Measurements from ENCODE around the gene EYS.
"Not testable (repeated sequence)": the region's sequence is repeated elsewhere in the genome, so short reads cannot be mapped to it uniquely, and the experiment has no call there.

The EYS gene

GRCh38 chr6:64266351-64266821 lies 1440.6 kb downstream of the EYS start:
- DNase-seq = no peak

GRCh38 chr6:64263778-64264177 lies 1443.2 kb downstream of the EYS start:
- DNase-seq = no peak

- no peak for DNase-seq
These were observed 1447.7 kb downstream of the EYS start for GRCh38 chr6:64259372-64259771.

GRCh38 chr6:64258752-64259151 lies 1448.3 kb downstream of the EYS start:
- DNase-seq = no peak

- no peak for DNase-seq
These were observed 1448.7 kb downstream of the EYS start for GRCh38 chr6:64258302-64258701.

GRCh38 chr6:64257586-64257985 lies 1449.4 kb downstream of the EYS start:
- no peak for DNase-seq

- DNase-seq = no peak
These were observed 1450.5 kb downstream of the EYS start for GRCh38 chr6:64256483-64256882.

GRCh38 chr6:64255000-64255399 lies 1452.0 kb downstream of the EYS start:
- DNase-seq = no peak

- peak; percentile 5 for DNase-seq
These were observed 1452.5 kb downstream of the EYS start for GRCh38 chr6:64254558-64254957.

GRCh38 chr6:64252256-64252655 lies 1454.8 kb downstream of the EYS start:
- DNase-seq = no peak

- no peak for DNase-seq
These were observed 1456.9 kb downstream of the EYS start for GRCh38 chr6:64250126-64250525.

- DNase-seq = no peak
These were observed 1457.9 kb downstream of the EYS start for GRCh38 chr6:64249115-64249514.

- no peak for DNase-seq
These were observed 1463.4 kb downstream of the EYS start for GRCh38 chr6:64243618-64244017.

- DNase-seq = not testable (repeated sequence)
These were observed 1468.1 kb downstream of the EYS start for GRCh38 chr6:64238908-64239307.

- no peak for DNase-seq
These were observed 1469.0 kb downstream of the EYS start for GRCh38 chr6:64238071-64238470.

- DNase-seq = no peak
These were observed 1473.3 kb downstream of the EYS start for GRCh38 chr6:64233746-64234145.

GRCh38 chr6:64231928-64232327 lies 1475.1 kb downstream of the EYS start:
- DNase-seq = no peak

GRCh38 chr6:64230530-64230929 lies 1476.5 kb downstream of the EYS start:
- DNase-seq = no peak

GRCh38 chr6:64227863-64228262 lies 1479.2 kb downstream of the EYS start:
- DNase-seq = no peak

GRCh38 chr6:64225503-64225902 lies 1481.5 kb downstream of the EYS start:
- DNase-seq = no peak

- no peak for DNase-seq
These were observed 1482.2 kb downstream of the EYS start for GRCh38 chr6:64224819-64225218.

GRCh38 chr6:64221776-64222175 lies 1485.2 kb downstream of the EYS start:
- no peak for DNase-seq

GRCh38 chr6:64220801-64221200 lies 1486.2 kb downstream of the EYS start:
- no peak for DNase-seq

- no peak for DNase-seq
These were observed 1489.1 kb downstream of the EYS start for GRCh38 chr6:64217721-64218620.

GRCh38 chr6:64214373-64214772 lies 1492.7 kb downstream of the EYS start:
- DNase-seq = no peak

All from RPMI8226 (cell line).